Endothelial cell of umbilical vein (primary cell): Measurements from ENCODE around the gene CFAP69. TPM values are rescaled to one million over a fixed set of nuclear protein-coding genes. Genes with fewer than 3 reads are reported as not detected.

ENCODE experiments used
- BruUV-seq: library from RNA; stranded (reverse); fragments of 400-500 nt; replicated peaks from 2 replicates; lab custom pipeline; 2021; lab: Mats Ljungman, UMichigan
- CTCF ChIA-PET: fragments of 300-600, 350-600 bp; sonication (Branson Sonifier 250); formaldehyde crosslinking; loops from one replicate; lab custom pipeline; 2021; ENCODE audit warnings: antibody characterized with exemption, inconsistent platforms; lab: Charles Lee
- POLR2A ChIA-PET: fragments of 300-600, 350-600 bp; sonication (Branson Sonifier 250); formaldehyde crosslinking; loops from one replicate; lab custom pipeline; 2021; ENCODE audit warnings: antibody characterized with exemption, inconsistent platforms; lab: Charles Lee
- DNase-seq: peaks from one replicate; pipeline ENCODE4 v3.0.0-alpha.2; 2011; ENCODE audit warnings: low read depth, low spot score
- FAIRE-seq: peaks from 2 replicates; lab custom pipeline; 2011; peaks lifted over from hg19 to GRCh38; lab: Jason Lieb, UNC
- H2AFZ ChIP-seq: 2 replicates; pipeline ENCODE4 v1.6.0; 2012; ENCODE audit warnings: low read depth, low read length, control low read depth, inconsistent platforms
- H3K27ac ChIP-seq: 2 replicates; pipeline ENCODE4 v1.5.1; 2011; ENCODE audit warnings: low read depth, mild to moderate bottlenecking, control low read depth, low read length, moderate library complexity; ENCODE audit not compliant: insufficient read depth
- H3K27me3 ChIP-seq, 2 experiments: 2 replicates each; pipeline versions ENCODE4 v1.6.0 to v1.6.1; 2011; ENCODE audit warnings: low read length in 2 of 2, mixed read lengths in 1 of 2; ENCODE audit not compliant: control insufficient read depth in 2 of 2, insufficient read depth in 2 of 2
- H3K36me3 ChIP-seq, 2 experiments: 2 replicates in 1 of 2; 3 replicates in 1 of 2; pipeline ENCODE4 v1.5.1; 2011; ENCODE audit warnings: low read length in 2 of 2, mild to moderate bottlenecking in 1 of 2, moderate library complexity in 1 of 2; ENCODE audit not compliant: control insufficient read depth in 2 of 2, insufficient read depth in 2 of 2; ENCODE audit errors: extremely low read depth in 1 of 2
- H3K4me1 ChIP-seq: 3 replicates; pipeline ENCODE4 v1.5.1; 2011; ENCODE audit warnings: mild to moderate bottlenecking, low read length; ENCODE audit not compliant: control insufficient read depth, insufficient read depth; ENCODE audit errors: extremely low read depth
- H3K4me2 ChIP-seq: 2 replicates; pipeline ENCODE4 v1.6.1; 2011; ENCODE audit warnings: low read length, control low read depth, mixed read lengths; ENCODE audit not compliant: insufficient read depth
- H3K4me3 ChIP-seq, 3 experiments: fragments of 200-600 bp in 1 of 3; sonication (generic), shearing (Covaris generic) in 1 of 3; replicated peaks in 1 of 3; 2 replicates each; pipeline ENCODE4 v1.5.1; 2011 to 2016; ENCODE audit warnings: control low read depth in 3 of 3, low read length in 3 of 3, mild to moderate bottlenecking in 2 of 3, inconsistent platforms in 1 of 3, low read depth in 1 of 3, moderate library complexity in 1 of 3; ENCODE audit not compliant: insufficient read depth in 1 of 3
- H3K79me2 ChIP-seq: 2 replicates; pipeline ENCODE4 v1.6.0; 2012; ENCODE audit warnings: low read length, inconsistent platforms; ENCODE audit not compliant: control insufficient read depth, insufficient read depth
- H3K9ac ChIP-seq: replicated peaks from 2 replicates; pipeline ENCODE3; 2011; ENCODE audit warnings: low read length, control low read depth; ENCODE audit not compliant: insufficient read depth; ENCODE audit errors: extremely low read depth
- H3K9me1 ChIP-seq: replicated peaks from 3 replicates; pipeline ENCODE4 v1.6.0; 2011; ENCODE audit warnings: mild to moderate bottlenecking, low read length; ENCODE audit not compliant: control insufficient read depth, insufficient read depth; ENCODE audit errors: extremely low read depth
- H3K9me3 ChIP-seq: replicated peaks from 2 replicates; pipeline ENCODE4 v1.5.1; 2012; ENCODE audit warnings: low read length, inconsistent platforms; ENCODE audit not compliant: control insufficient read depth, insufficient read depth
- H4K20me1 ChIP-seq: replicated peaks from 2 replicates; pipeline ENCODE3; 2011; ENCODE audit warnings: mild to moderate bottlenecking, low read length; ENCODE audit not compliant: control insufficient read depth, insufficient read depth; ENCODE audit errors: extremely low read depth
- EZH2 ChIP-seq: IDR thresholded peaks from 2 replicates; pipeline ENCODE4 v1.6.1; 2012; ENCODE audit warnings: borderline replicate concordance, low read depth, mild to moderate bottlenecking, moderate library complexity, low read length, inconsistent platforms; ENCODE audit not compliant: severe bottlenecking
- FOS ChIP-seq: IDR thresholded peaks from 2 replicates; pipeline ENCODE4 v1.6.1; 2011; ENCODE audit warnings: mild to moderate bottlenecking, low read length, moderate library complexity, borderline replicate concordance; ENCODE audit not compliant: insufficient read depth
- GATA2 ChIP-seq: IDR thresholded peaks from 2 replicates; pipeline ENCODE4 v1.7.0; 2011; ENCODE audit warnings: low read depth, mild to moderate bottlenecking, moderate library complexity, mixed read lengths, low read length; ENCODE audit not compliant: insufficient read length, insufficient read depth
- JUN ChIP-seq: IDR thresholded peaks from 2 replicates; pipeline ENCODE4 v1.6.1; 2011; ENCODE audit warnings: borderline replicate concordance, low read depth; ENCODE audit not compliant: insufficient read length, insufficient read depth
- MAX ChIP-seq: IDR thresholded peaks from 2 replicates; pipeline ENCODE4 v1.6.1; 2011; ENCODE audit not compliant: insufficient read depth, insufficient read length
- MYC ChIP-seq: IDR thresholded peaks from one replicate; pipeline ENCODE4 v1.6.1; 2011; ENCODE audit warnings: mild to moderate bottlenecking, low read depth, low read length
- POLR2A ChIP-seq: IDR thresholded peaks from 2 replicates; pipeline ENCODE4 v1.6.1; 2012; ENCODE audit warnings: low read depth, mild to moderate bottlenecking, control low read depth, low read length
- POLR2AphosphoS5 ChIP-seq: IDR thresholded peaks from 2 replicates; pipeline ENCODE4 v1.6.1; 2012; ENCODE audit warnings: low read depth, mild to moderate bottlenecking, control low read depth, low read length, moderate library complexity; ENCODE audit not compliant: insufficient read depth
- dilution Hi-C: fragments of 300-500 bp; cut with MboI; formaldehyde crosslinking; loops from one replicate; pipeline ENCODE4 v1.15.0; 2019; ENCODE audit warnings: low sequenced_read_pairs; ENCODE audit not compliant: extremely low pct_ligation_motif_present
- intact Hi-C: fragments of 100-400 bp; cut with micrococcal nuclease; formaldehyde crosslinking; loops from one replicate; pipeline ENCODE4 v1.10.0; 2022
- polyA plus RNA-seq, 4 experiments: library from polyadenylated mRNA; depleted of rRNA in 3 of 4; stranded (reverse) in 3 of 4; unstranded in 1 of 4; fragments of >200 nt; gene quantifications; 2 replicates each; pipeline versions ENCODE4 v1.2.1 to v1.2.3, GENCODE V29; 2011 to 2012; ENCODE audit warnings: missing spikeins in 1 of 4
- total RNA-seq: library from RNA; stranded (reverse); gene quantifications from 2 replicates; pipeline ENCODE4 v1.2.3, GENCODE V29; 2021
- TF ChIP-seq, protein P1 (sequence below), 2 donors: IDR thresholded peaks; 1 replicate in 1 of 2; 2 replicates in 1 of 2; pipeline ENCODE4 v1.5.1; 2011; ENCODE audit warnings: low read length in 2 of 2, mild to moderate bottlenecking in 2 of 2, moderate library complexity in 2 of 2, control low read depth in 1 of 2, inconsistent platforms in 1 of 2, low read depth in 1 of 2; ENCODE audit not compliant: insufficient read depth in 1 of 2; ENCODE audit errors: extremely low read depth in 1 of 2

CFAP69 gene
- total and polyA plus RNA-seq, 2 donors (not counting 3 experiments of a cell fraction or from before 2014, with no cell fraction given), result 0.81 to 4.4 TPM

DNA sequence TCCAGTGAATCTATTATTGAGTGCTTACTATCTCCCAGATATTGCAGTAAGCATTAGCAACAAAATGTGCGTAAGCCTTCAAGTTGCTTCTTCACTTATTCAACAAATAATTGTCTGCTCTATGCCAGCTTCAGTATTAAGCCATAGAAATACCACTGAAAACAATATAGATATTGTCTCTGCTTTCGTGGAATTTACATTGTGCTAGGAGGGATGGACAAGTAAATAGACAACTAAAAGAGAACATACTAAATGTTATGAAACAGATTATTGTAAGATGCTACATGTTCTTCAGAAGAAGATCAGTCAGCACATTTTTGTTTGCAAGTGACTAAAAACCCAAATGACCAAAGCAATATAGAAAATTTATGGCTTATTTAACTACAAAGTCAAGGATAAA is 27.3 kb downstream of the CFAP69 start:
- no peaks in the 10 kb centered on the region for H3K9me1 ChIP-seq
- H4K20me1 ChIP-seq, result no peaks in the 10 kb centered on the region
- no peaks in the 10 kb centered on the region for H3K36me3 ChIP-seq
- no peaks in the 10 kb centered on the region for H3K9me3 ChIP-seq
- no peaks in the 10 kb centered on the region for H3K27me3 ChIP-seq
- intact Hi-C loops (no loop called here), dilution Hi-C loops (no loop called here)
- no peaks in the 10 kb centered on the region for H3K79me2 ChIP-seq
- no TSS peak for BruUV-seq
- POLR2A ChIA-PET, result no interaction called here
- H3K4me3 ChIP-seq, result no peak overlapping the region
- FAIRE-seq, result no peak
- no peak overlapping the region for H3K9ac ChIP-seq
- no peak overlapping the region for H3K4me2 ChIP-seq
- H2AFZ ChIP-seq, result no peak overlapping the region
- CTCF ChIA-PET, result no interaction called here
- H3K27ac ChIP-seq, result no peak overlapping the region
- no peak for DNase-seq
- H3K4me1 ChIP-seq, result no peaks in the 10 kb centered on the region
- TF ChIP-seq MAX, result no peak
- TF ChIP-seq MYC, result no peak
- TF ChIP-seq JUN, result no peak
- no peak for TF ChIP-seq POLR2AphosphoS5
- no peak for TF ChIP-seq FOS
- TF ChIP-seq GATA2, result no peak
- TF ChIP-seq EZH2, result no peak
- TF ChIP-seq, protein P1, sequence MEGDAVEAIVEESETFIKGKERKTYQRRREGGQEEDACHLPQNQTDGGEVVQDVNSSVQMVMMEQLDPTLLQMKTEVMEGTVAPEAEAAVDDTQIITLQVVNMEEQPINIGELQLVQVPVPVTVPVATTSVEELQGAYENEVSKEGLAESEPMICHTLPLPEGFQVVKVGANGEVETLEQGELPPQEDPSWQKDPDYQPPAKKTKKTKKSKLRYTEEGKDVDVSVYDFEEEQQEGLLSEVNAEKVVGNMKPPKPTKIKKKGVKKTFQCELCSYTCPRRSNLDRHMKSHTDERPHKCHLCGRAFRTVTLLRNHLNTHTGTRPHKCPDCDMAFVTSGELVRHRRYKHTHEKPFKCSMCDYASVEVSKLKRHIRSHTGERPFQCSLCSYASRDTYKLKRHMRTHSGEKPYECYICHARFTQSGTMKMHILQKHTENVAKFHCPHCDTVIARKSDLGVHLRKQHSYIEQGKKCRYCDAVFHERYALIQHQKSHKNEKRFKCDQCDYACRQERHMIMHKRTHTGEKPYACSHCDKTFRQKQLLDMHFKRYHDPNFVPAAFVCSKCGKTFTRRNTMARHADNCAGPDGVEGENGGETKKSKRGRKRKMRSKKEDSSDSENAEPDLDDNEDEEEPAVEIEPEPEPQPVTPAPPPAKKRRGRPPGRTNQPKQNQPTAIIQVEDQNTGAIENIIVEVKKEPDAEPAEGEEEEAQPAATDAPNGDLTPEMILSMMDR (IDR thresholded peaks at IDR 0.05; ENCODE audit: extremely low read depth in 1 of 2, insufficient read depth in 1 of 2, low read depth in 1 of 2, low read length in 2 of 2), result no peak
- no peak for TF ChIP-seq POLR2A
